CD4-positive, alpha-beta T cell treated with Interleukin-12 subunit alpha and Interleukin-12 subunit beta, for 1 hour (primary cell): ENCODE data around the gene ITGA8.
"Not testable (repeated sequence)": the region's sequence is repeated elsewhere in the genome, so short reads cannot be mapped to it uniquely, and the experiment has no call there.

ENCODE experiments used
- DNase-seq: peaks from one replicate; pipeline ENCODE4 v3.0.0-alpha.2; 2020

The ITGA8 gene

DNA sequence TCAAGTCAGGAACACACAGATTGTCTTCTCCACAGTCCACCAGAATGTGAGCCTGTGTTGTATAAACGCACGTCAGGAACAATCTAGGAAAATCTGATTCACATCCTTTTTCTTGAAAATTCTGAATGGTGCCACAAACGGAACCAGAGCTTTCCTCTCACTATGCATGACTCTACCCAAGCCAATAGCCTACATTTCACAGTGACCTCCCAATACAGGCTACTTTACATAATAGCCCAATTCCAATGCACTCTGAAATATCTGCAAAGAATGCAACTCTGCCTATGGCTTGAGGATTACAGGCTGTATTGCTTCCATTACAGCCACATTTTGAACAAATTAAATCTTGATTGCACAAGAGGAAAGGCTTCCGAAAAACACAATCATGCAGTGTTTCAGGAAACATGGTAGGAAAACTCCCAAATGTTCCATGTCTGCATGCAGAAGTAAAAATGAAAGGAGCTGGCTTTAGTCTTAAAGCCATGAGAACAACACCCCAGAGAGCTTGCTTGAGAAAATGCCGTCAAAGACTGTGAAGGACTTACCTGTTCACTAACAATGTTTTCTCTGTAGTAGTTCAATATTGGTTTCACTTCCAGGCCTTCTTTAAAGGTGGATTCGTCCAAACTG, 113.9 kb downstream of the ITGA8 start:
- DNase-seq, result no peak

DNA sequence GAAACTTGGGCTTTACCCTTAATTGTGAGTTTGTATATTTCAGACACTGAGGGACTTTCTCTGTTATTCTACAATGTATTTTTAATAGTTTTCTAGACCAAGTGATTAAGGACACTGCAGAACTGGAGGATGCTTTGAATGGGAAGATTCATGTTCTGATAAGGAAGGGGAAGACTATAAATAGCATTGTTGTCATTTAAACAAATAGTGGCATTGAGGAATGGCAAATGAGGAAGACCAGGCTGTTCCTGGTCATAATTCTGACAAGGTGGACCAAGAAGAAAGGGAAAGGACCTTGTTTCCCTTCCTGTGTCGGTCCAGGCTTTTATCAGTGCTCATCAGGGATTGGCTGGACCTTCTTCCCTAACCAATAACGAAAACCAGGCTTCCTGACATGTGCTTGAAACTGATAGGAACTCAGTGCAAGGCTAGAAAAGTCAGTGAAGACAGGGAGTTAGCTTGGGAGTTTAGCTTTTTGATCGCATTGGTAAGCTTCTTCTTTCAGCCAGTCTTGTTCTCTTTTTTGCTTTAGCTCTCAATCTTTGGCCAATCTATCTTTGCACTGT, 116.2 kb downstream of the ITGA8 start:
- DNase-seq, result no peak

DNA sequence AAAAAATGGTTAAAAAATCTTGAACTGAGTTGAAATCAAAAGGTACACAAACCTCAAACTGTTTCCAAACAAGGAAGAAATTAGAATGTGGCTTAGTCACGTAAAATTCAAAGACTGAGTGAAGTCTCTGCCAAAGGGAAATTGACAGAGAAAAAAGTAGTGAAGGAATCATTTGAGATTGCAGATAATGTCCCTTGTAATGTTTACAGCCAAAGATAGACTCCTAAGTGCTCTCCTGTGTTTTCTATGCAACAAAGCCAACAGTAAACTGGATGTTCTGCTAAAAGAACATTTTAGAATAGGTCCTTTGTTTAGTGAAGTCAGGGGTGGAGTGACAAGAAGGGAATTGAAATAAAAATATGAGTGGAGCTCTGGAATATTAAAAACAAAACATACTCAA, 117.9 kb downstream of the ITGA8 start:
- no peak for DNase-seq

DNA sequence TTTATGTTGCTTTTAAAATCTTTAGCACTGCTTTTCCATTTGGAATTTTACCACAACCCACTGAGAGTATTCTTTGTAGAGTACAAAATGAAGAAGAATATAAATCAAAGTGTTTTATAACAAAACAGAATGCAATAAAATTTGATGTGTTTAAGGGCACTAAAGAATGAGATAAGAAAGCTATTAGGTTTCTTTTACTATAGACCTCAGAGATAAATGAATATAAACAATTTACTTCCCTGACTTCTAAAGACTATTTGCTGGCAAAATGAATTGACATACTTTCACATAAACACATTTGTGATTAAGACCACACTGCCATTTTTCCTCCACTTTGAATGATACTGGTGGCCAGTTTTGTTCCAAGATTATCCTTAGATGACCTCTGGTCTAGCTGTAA, 124.5 kb downstream of the ITGA8 start:
- DNase-seq, result no peak

DNA sequence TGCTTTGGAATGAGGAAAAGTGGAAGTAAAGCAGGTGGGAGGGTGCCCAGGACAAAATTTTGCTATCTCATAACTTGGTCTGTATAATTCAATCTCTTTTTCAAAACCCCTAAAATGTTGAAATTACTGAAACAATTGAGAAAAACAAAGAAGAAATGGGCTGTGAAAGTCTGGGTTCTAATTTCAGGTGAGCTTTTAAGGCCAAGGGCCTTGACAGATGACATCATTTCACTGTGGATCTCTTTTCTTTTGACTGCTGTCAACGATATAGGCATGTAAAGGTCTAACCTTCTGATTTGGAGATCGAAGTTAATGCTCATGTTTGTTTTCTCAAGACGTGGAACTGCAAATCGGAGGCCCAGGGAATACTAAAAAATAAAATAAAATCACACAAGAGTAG, 127.8 kb downstream of the ITGA8 start:
- DNase-seq, result no peak

DNA sequence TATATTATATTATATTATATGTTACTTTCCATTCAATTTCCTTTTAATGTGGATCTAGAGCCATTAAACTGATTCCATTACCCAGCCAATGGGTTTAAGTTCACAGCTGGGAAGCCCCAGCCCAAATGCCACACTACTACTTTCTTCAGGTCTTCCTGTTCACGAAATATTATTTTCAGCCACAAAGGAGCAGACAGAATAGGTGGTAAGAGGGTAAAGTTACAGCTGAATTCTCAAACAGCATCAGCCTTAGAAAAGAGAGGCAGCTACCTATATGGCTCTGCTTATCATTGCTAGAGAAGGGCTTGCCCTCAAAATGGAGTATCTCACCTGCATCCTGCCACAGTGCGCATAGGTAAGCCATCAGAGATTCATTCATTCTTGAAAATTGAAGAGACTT, 128.3 kb downstream of the ITGA8 start:
- DNase-seq, result no peak

DNA sequence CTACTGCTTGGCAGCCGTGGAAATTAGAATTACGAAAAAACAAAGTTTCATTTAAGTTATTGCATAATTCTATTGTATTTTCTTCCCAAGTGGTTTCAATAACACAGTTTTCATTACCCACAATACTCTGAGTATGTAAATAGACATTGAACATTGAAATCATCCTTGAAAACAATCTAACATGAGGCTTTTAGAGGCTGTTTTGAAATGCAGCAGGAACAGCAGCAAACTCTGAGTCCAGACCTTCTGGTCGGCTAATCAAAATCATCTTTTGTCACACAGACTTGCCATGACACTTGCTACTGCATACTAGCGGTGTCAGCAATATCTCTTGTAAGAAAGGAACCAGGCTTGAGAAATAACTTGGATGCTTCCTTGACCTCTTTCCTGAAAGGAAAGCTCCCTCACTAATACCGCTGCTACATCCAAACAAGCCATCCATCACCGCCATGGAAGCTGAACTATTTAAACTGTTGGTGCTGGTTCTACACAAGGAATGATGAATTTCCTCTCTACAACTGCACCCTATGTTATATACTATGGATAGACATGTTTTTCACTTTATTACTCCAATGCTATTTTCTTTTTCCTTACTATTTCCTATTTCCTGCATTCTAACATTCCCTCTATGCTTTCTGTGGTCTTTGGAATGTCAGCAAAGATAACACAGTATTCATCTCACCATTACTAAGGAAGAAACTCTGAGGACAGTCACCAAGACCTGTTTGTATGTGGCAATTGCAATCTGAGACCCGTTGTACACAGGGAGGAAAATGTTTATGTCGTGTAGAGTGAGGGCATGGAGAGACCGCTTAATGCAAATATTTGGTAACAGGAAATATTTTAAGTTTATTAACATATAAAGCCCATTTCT, 130.8 kb downstream of the ITGA8 start:
- DNase-seq, result no peak

DNA sequence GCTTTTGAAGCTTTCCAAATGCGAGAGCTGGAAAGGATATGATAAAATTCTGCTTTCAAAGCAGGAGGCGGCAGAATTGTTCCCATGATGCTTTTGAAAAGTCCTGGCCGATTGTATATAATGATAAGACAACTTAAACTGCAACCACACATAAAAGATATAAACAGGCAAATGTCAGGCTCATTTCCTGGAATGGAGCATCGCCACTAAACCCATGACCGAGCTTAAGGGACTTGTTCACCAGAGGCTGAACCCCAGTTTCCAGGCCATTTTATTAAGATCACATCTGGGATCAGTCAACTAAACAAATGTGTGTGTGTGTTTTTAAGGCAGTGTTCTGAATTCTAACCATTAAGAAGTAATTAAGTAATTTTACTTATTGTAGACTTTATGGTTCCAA, 131.6 kb downstream of the ITGA8 start:
- DNase-seq, result no peak

DNA sequence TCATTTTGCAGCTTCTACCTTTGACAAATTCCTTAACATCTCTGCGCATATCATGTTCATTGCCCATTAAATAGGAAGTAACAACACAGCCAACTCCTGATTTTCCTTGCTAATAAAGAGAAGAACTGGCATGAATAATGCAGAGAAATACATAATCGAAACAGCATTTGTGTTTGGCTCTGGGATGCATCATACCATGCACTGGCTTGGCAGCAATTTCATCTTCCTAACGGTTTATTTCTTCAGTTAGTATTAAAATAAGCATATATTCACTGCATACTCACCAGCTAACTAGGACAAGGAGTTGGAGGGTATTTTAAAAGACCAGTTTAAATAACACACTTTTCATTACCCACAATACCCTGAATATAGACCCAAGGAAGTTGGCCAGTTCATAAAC, 132.5 kb downstream of the ITGA8 start:
- no peak for DNase-seq

DNA sequence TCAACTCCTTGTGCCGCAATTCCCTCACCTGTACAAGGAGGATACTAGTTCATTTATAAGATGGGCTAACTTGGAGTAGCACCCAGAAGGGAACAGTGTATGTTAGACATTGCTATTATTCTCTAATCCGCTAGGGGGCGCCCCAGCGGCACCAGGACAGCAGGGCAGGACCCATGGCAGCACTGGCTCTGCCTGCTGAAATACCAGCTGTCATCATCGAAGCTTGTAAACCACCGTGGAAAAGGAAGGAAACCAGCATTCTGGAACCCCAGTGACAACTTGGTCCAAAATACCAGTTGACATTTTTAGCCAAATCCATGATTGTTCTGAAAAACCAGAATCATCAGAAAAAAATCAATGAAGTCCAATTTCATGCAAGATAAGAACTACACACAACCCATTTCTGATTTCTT, 134.4 kb downstream of the ITGA8 start:
- no peak for DNase-seq

DNA sequence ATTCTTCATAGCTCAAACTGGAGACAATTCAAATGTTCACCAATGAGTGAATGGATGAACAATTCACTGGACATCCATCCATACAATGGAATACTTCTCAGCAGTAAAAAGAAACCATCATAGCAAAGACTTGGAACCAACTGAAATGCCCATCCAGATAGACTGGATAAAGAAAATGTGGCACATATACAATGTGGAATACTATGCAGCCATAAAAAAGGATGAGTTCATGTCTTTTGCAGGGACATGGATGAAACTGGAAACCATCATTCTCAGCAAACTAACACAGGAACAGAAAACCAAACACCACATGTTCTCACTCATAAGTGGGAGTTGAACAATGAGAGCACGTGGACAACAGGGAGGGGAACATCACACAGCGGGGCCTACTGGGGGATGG, 136.8 kb downstream of the ITGA8 start:
- not testable (repeated sequence) for DNase-seq

DNA sequence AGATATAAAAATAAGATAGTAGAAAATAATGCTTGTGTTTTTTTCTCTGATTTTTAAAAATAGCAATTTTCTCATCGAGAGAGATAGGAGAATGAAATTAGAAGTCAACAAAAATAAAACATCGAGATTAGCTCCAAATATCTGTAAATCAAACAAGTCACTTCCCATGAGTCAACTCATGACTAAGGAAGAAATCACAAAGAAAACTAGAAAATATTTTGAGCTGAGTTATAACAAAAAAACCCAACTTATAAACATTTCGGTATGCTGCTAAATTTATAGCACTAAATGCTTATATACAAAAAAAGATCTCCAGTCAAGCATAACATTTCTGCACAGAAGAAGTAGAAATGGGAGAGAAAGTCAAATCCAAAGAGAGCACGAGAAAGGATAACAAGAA, 140.1 kb downstream of the ITGA8 start:
- no peak for DNase-seq

DNA sequence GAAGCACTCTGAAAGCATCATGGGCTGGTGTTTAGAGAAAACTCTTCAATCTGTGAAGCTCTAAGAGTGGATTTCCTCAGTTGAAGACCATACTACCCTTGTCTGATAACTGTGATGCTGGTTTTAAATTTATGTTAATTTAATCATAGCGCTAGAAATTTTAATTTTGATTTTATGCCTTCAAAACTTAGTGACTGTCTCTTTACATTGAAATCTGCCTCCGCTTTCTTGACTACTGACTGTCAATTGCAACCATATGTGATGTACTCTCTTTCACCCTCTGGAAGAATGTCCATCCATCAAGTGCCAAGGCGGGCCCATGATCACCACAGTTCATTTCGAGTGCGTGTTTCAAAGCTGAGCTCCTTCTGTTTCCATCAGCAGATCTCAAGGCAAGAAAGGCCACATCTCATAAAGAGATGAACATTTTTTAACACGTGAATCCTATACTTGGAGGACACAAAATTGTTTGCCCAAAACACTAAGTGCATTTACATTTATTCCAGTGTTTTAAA, 147.1 kb downstream of the ITGA8 start:
- DNase-seq, result no peak

DNA sequence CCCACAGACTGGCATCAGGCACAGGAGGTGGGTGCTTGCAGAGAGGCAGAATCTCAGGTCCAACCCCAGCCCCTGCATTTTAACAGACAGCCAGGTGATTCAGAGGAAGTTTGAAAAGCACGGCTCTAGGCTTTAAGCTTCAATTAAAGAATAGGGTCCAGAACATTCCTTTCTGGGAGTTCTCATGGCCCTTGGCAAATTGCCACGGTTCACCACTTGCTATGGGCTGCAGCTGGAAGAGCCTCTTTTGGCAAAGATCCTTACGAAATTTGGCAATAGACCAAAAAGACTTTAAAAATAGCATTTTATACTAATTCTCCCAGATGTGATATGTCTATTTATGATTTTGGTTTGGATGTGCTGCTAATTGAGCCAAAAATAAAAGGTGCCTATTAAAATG, 148.1 kb downstream of the ITGA8 start:
- DNase-seq, result no peak

DNA sequence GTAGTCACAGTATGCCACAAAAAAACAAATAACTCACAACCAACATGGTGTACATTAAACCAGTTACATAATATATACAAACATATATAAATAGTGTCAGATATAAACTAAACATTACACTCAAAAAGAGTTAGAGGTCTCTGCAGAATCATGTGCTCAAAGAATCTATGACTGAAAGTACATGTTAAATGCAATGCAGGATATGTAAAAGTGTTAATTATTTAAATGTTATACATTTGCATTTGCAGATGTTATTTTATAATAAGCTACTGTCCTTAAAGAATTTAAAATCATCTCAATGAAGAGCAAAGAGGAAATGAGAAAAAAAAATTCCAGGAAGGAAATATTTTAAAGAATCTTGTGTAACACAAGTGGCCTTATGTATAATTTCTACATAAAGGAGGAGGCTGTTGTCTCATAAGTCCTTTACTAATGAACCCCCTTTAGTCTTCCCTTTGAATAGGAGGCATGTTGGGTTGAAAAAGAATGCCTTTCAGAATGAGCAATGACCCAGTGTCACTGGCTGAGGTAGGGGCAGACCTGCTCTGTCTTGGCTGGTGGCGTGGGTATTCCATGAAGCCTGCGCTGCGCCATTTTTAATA, 148.9 kb downstream of the ITGA8 start:
- no peak for DNase-seq

DNA sequence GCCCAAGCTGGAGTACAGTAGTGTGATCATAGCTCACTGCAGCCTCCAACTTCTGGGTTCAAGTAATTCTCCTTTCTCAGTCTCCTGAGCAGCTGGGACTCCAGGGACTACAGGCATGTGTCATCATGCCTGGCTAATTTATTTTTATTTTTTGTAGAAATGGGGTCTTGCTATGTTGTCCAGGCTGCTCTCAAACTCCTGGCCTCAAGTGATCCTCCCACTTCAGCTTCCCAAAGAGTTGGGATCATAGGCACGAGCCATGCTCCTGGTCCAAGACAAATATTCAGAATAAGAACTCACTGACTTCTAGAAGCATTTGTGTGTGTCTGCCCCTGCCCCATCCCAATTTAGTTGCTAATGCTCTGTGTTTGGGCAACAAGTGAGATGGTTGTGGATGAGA, 151.8 kb downstream of the ITGA8 start:
- no peak for DNase-seq

DNA sequence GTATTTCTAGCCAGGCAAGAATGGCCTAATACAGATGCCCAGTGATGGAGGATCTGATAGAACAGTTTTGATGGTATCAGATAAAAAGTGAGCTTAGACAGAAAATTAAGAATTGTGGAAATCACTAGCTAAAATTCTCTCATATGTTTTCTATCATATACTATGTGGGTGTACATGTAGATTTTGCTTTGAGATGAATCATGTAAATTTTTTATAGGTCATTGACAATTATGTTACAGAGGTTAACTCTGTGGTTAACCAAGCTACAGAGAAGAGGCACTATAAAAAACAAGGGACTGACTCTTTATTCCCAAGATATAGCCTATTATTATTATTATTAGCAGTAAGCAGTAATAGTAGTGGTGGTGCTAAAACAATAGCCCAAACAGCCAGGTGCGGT, 156.5 kb downstream of the ITGA8 start:
- no peak for DNase-seq

DNA sequence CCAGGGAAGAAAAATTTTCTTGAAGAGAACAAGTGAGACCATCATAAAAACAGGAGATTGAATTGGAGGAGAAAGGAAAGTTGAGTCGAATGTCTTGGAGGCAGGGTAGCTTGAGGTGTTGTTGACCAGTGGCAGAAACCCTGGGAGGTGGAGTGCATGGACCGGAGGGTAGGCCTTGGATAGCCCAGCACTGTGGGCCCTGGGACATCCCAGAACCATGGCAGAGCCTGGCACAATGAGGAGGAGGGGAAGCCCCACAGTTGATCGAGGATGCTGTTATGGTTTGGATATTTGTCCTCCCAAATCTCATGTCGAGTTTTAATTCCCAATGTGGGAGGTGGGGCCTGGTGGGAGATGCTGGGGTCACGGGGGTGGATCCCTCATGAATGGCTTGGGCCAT, 157.1 kb downstream of the ITGA8 start:
- DNase-seq, result no peak

DNA sequence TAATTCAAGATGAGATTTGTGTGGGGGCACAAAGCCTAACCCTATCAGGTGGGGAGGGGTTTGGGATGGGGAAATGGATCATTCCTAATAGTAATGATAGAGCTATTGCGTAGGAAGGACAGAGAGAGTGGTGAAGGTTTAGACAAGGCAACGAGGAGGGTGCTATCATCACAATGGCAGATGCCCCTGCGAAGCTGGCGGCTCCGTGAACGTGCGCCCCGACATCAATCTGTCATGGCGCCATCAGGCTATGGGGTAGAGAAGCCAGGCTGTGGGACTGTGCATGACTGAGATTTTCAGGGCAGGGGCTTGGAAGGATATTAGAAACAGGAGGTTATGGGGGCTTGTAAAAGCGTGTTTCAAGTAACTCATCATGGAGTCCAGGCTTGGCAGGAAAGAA, 157.6 kb downstream of the ITGA8 start:
- no peak for DNase-seq

DNA sequence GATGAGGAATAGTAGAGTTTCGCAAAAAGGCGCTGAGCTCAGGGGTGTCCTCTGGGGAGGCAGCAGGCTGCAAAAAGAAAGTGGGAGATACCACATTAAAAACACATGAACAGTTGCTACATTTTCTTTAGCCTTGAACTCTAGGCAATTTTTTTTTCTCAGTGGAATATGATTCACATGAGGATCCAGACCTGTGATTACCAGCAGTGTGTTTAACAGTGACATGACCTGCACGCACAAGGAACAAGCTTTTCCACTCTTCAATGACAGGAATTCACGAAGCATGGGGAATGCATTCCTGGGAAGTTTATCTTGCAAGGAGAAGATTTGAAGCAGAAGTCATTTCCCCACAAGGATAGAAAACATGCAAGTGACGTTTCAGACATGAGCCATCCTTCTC, 161.6 kb downstream of the ITGA8 start:
- DNase-seq, result no peak

DNA sequence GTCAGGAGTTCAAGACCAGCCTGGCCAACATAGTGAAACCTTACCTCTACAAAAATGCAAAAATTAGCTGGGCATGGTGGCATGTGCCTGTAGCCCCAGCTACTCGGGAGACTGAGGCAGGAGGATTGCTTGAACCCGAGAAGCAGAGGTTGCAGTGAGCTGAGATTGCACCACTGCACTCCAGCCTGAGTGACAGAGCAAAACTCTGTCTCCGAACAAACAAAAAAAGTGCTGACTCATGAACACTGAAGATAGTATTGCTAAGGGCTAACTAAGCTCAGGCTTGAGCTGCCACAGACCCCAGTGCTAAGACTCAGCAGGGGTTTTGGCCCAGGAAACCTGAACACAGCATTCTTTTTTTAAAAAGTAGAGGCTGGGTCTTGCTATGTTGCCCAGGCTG, 162.6 kb downstream of the ITGA8 start:
- DNase-seq, result not testable (repeated sequence)

DNA sequence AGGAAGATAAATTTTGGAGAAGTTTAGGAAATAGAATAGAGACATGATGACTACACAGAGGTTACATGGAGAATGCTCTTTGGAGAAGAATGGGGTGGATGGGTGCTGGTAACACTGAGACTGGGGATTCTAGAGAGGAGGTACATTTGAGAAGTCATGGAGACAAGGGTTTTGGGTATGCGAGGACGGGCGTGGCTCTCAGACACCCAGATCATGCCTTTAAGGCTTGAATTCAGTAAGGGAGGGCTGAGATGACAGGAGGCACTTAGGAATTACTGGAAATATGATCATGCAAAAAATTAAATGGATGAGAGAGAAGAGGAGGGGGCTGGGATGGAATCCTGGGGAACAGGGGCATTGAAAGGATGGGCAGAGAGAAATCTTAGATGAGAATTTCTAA, 168.8 kb downstream of the ITGA8 start:
- DNase-seq, result no peak

DNA sequence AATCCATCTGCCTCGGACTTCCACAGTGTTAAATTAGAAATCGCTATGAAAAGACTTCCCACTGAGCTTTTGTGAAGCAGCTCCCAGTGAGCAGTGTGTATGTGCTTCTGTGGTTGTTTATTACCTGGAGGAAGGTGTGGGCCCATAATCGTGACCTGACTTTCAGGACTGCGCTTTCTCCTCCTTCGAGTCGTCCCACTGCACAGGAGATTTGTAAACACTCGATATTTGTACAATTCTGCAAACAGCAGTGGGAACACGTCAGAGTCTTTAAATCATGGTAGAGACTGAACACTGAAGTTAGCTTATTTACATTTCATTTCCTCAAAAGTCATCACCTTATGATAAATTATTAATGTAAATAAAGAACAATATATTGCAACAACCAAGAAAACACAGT, 171.4 kb downstream of the ITGA8 start:
- DNase-seq, result no peak

DNA sequence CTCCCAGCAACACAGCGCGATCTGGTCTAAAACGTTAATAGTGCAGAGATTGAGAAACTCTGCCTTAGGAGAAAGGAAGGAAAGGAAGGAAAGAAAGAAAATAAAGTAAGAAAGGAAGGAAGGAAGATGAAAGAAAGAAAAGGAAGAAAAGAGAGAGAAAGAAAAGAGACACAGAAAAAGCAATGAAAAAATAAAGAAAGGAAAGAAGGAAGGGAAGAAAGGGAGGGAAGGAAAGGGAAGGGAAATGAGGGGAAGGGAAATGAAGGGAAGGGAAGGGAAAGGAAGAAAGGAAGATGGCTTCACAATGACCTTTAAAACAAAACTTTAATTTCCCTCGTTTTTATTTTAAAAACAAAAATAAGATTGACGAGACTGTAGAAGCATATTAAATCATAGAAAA, 173.1 kb downstream of the ITGA8 start:
- no peak for DNase-seq
